Endothelial cell of umbilical vein (primary cell): ENCODE results near the gene CR2. TPM values are rescaled to one million over a fixed set of nuclear protein-coding genes. Genes with fewer than 3 reads are reported as not detected.

Experiments
- BruUV-seq: library from RNA; stranded (reverse); fragments of 400-500 nt; replicated peaks from 2 replicates; lab custom pipeline; 2021; lab: Mats Ljungman, UMichigan
- CTCF ChIA-PET: fragments of 300-600, 350-600 bp; sonication (Branson Sonifier 250); formaldehyde crosslinking; loops from one replicate; lab custom pipeline; 2021; ENCODE audit warnings: antibody characterized with exemption, inconsistent platforms; lab: Charles Lee
- POLR2A ChIA-PET: fragments of 300-600, 350-600 bp; sonication (Branson Sonifier 250); formaldehyde crosslinking; loops from one replicate; lab custom pipeline; 2021; ENCODE audit warnings: antibody characterized with exemption, inconsistent platforms; lab: Charles Lee
- DNase-seq: peaks from one replicate; pipeline ENCODE4 v3.0.0-alpha.2; 2011; ENCODE audit warnings: low read depth, low spot score
- FAIRE-seq: peaks from 2 replicates; lab custom pipeline; 2011; peaks lifted over from hg19 to GRCh38; lab: Jason Lieb, UNC
- H2AFZ ChIP-seq: 2 replicates; pipeline ENCODE4 v1.6.0; 2012; ENCODE audit warnings: low read depth, low read length, control low read depth, inconsistent platforms
- H3K27ac ChIP-seq: 2 replicates; pipeline ENCODE4 v1.5.1; 2011; ENCODE audit warnings: low read depth, mild to moderate bottlenecking, control low read depth, low read length, moderate library complexity; ENCODE audit not compliant: insufficient read depth
- H3K27me3 ChIP-seq, 2 experiments: 2 replicates each; pipeline versions ENCODE4 v1.6.0 to v1.6.1; 2011; ENCODE audit warnings: low read length in 2 of 2, mixed read lengths in 1 of 2; ENCODE audit not compliant: control insufficient read depth in 2 of 2, insufficient read depth in 2 of 2
- H3K36me3 ChIP-seq, 2 experiments: 2 replicates in 1 of 2; 3 replicates in 1 of 2; pipeline ENCODE4 v1.5.1; 2011; ENCODE audit warnings: low read length in 2 of 2, mild to moderate bottlenecking in 1 of 2, moderate library complexity in 1 of 2; ENCODE audit not compliant: control insufficient read depth in 2 of 2, insufficient read depth in 2 of 2; ENCODE audit errors: extremely low read depth in 1 of 2
- H3K4me1 ChIP-seq: 3 replicates; pipeline ENCODE4 v1.5.1; 2011; ENCODE audit warnings: mild to moderate bottlenecking, low read length; ENCODE audit not compliant: control insufficient read depth, insufficient read depth; ENCODE audit errors: extremely low read depth
- H3K4me2 ChIP-seq: 2 replicates; pipeline ENCODE4 v1.6.1; 2011; ENCODE audit warnings: low read length, control low read depth, mixed read lengths; ENCODE audit not compliant: insufficient read depth
- H3K4me3 ChIP-seq, 3 experiments: fragments of 200-600 bp in 1 of 3; sonication (generic), shearing (Covaris generic) in 1 of 3; replicated peaks in 1 of 3; 2 replicates each; pipeline ENCODE4 v1.5.1; 2011 to 2016; ENCODE audit warnings: control low read depth in 3 of 3, low read length in 3 of 3, mild to moderate bottlenecking in 2 of 3, inconsistent platforms in 1 of 3, low read depth in 1 of 3, moderate library complexity in 1 of 3; ENCODE audit not compliant: insufficient read depth in 1 of 3
- H3K79me2 ChIP-seq: 2 replicates; pipeline ENCODE4 v1.6.0; 2012; ENCODE audit warnings: low read length, inconsistent platforms; ENCODE audit not compliant: control insufficient read depth, insufficient read depth
- H3K9ac ChIP-seq: replicated peaks from 2 replicates; pipeline ENCODE3; 2011; ENCODE audit warnings: low read length, control low read depth; ENCODE audit not compliant: insufficient read depth; ENCODE audit errors: extremely low read depth
- H3K9me1 ChIP-seq: replicated peaks from 3 replicates; pipeline ENCODE4 v1.6.0; 2011; ENCODE audit warnings: mild to moderate bottlenecking, low read length; ENCODE audit not compliant: control insufficient read depth, insufficient read depth; ENCODE audit errors: extremely low read depth
- H3K9me3 ChIP-seq: replicated peaks from 2 replicates; pipeline ENCODE4 v1.5.1; 2012; ENCODE audit warnings: low read length, inconsistent platforms; ENCODE audit not compliant: control insufficient read depth, insufficient read depth
- H4K20me1 ChIP-seq: replicated peaks from 2 replicates; pipeline ENCODE3; 2011; ENCODE audit warnings: mild to moderate bottlenecking, low read length; ENCODE audit not compliant: control insufficient read depth, insufficient read depth; ENCODE audit errors: extremely low read depth
- EZH2 ChIP-seq: IDR thresholded peaks from 2 replicates; pipeline ENCODE4 v1.6.1; 2012; ENCODE audit warnings: borderline replicate concordance, low read depth, mild to moderate bottlenecking, moderate library complexity, low read length, inconsistent platforms; ENCODE audit not compliant: severe bottlenecking
- FOS ChIP-seq: IDR thresholded peaks from 2 replicates; pipeline ENCODE4 v1.6.1; 2011; ENCODE audit warnings: mild to moderate bottlenecking, low read length, moderate library complexity, borderline replicate concordance; ENCODE audit not compliant: insufficient read depth
- GATA2 ChIP-seq: IDR thresholded peaks from 2 replicates; pipeline ENCODE4 v1.7.0; 2011; ENCODE audit warnings: low read depth, mild to moderate bottlenecking, moderate library complexity, mixed read lengths, low read length; ENCODE audit not compliant: insufficient read length, insufficient read depth
- JUN ChIP-seq: IDR thresholded peaks from 2 replicates; pipeline ENCODE4 v1.6.1; 2011; ENCODE audit warnings: borderline replicate concordance, low read depth; ENCODE audit not compliant: insufficient read length, insufficient read depth
- MYC ChIP-seq: IDR thresholded peaks from one replicate; pipeline ENCODE4 v1.6.1; 2011; ENCODE audit warnings: mild to moderate bottlenecking, low read depth, low read length
- POLR2A ChIP-seq: IDR thresholded peaks from 2 replicates; pipeline ENCODE4 v1.6.1; 2012; ENCODE audit warnings: low read depth, mild to moderate bottlenecking, control low read depth, low read length
- POLR2AphosphoS5 ChIP-seq: IDR thresholded peaks from 2 replicates; pipeline ENCODE4 v1.6.1; 2012; ENCODE audit warnings: low read depth, mild to moderate bottlenecking, control low read depth, low read length, moderate library complexity; ENCODE audit not compliant: insufficient read depth
- dilution Hi-C: fragments of 300-500 bp; cut with MboI; formaldehyde crosslinking; loops from one replicate; pipeline ENCODE4 v1.15.0; 2019; ENCODE audit warnings: low sequenced_read_pairs; ENCODE audit not compliant: extremely low pct_ligation_motif_present
- intact Hi-C: fragments of 100-400 bp; cut with micrococcal nuclease; formaldehyde crosslinking; loops from one replicate; pipeline ENCODE4 v1.10.0; 2022
- polyA plus RNA-seq, 4 experiments: library from polyadenylated mRNA; depleted of rRNA in 3 of 4; stranded (reverse) in 3 of 4; unstranded in 1 of 4; fragments of >200 nt; gene quantifications; 2 replicates each; pipeline versions ENCODE4 v1.2.1 to v1.2.3, GENCODE V29; 2011 to 2012; ENCODE audit warnings: missing spikeins in 1 of 4
- total RNA-seq: library from RNA; stranded (reverse); gene quantifications from 2 replicates; pipeline ENCODE4 v1.2.3, GENCODE V29; 2021
- TF ChIP-seq, protein P1 (sequence below), 2 donors: IDR thresholded peaks; 1 replicate in 1 of 2; 2 replicates in 1 of 2; pipeline ENCODE4 v1.5.1; 2011; ENCODE audit warnings: low read length in 2 of 2, mild to moderate bottlenecking in 2 of 2, moderate library complexity in 2 of 2, control low read depth in 1 of 2, inconsistent platforms in 1 of 2, low read depth in 1 of 2; ENCODE audit not compliant: insufficient read depth in 1 of 2; ENCODE audit errors: extremely low read depth in 1 of 2
- TF ChIP-seq, protein P2 (sequence below): IDR thresholded peaks from 2 replicates; pipeline ENCODE4 v1.6.1; 2011; ENCODE audit not compliant: insufficient read depth, insufficient read length

Gene CR2
- total and polyA plus RNA-seq, 2 donors (not counting 3 experiments of a cell fraction or from before 2014, with no cell fraction given), result not detected

DNA sequence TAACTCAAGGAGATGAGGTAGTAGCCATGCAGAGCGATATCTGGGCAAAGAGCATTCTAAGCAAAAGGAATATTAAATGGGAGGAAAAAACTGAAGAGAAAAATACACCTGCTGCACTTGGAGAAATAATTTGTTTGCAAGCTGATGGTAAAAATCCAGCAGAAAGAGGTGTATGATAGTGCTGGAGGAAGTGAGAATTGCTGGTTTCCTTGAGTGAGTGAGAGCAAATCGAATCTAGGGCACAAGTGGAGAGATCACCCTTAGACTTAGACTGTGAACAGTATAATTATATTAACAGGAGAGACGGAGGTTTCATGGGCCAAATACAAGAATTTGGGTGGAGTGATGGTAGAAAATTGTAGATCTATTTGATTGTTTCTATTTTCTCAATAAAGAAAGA, 39.1 kb downstream of the CR2 start:
- Histone ChIP-seq H3K36me3 (no peaks in the 10 kb centered on the region), H3K9me3 (no peaks in the 10 kb centered on the region), H2AFZ (no peak overlapping the region), H3K9me1 (no peaks in the 10 kb centered on the region), H3K27me3 (peaks cover 38 to 45% of the 10 kb centered on the region in 2 experiments), H3K4me2 (no peak overlapping the region), H3K27ac (no peak overlapping the region), H3K4me3 (no peak overlapping the region), H3K9ac (no peak overlapping the region), H4K20me1 (no peaks in the 10 kb centered on the region), H3K79me2 (no peaks in the 10 kb centered on the region), H3K4me1 (peaks cover 4% of the 10 kb centered on the region)
- dilution Hi-C loops (no loop called here), intact Hi-C loops (no loop called here)
- no peak for DNase-seq
- BruUV-seq, result no TSS peak
- CTCF ChIA-PET, result no interaction called here
- TF ChIP-seq POLR2AphosphoS5 (no peak), MYC (no peak), POLR2A (no peak), JUN (no peak), FOS (no peak), GATA2 (no peak), EZH2 (no peak)
- TF ChIP-seq, protein P1, sequence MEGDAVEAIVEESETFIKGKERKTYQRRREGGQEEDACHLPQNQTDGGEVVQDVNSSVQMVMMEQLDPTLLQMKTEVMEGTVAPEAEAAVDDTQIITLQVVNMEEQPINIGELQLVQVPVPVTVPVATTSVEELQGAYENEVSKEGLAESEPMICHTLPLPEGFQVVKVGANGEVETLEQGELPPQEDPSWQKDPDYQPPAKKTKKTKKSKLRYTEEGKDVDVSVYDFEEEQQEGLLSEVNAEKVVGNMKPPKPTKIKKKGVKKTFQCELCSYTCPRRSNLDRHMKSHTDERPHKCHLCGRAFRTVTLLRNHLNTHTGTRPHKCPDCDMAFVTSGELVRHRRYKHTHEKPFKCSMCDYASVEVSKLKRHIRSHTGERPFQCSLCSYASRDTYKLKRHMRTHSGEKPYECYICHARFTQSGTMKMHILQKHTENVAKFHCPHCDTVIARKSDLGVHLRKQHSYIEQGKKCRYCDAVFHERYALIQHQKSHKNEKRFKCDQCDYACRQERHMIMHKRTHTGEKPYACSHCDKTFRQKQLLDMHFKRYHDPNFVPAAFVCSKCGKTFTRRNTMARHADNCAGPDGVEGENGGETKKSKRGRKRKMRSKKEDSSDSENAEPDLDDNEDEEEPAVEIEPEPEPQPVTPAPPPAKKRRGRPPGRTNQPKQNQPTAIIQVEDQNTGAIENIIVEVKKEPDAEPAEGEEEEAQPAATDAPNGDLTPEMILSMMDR (IDR thresholded peaks at IDR 0.05; ENCODE audit: extremely low read depth in 1 of 2, insufficient read depth in 1 of 2, low read depth in 1 of 2, low read length in 2 of 2), result no peak
- TF ChIP-seq, protein P2, sequence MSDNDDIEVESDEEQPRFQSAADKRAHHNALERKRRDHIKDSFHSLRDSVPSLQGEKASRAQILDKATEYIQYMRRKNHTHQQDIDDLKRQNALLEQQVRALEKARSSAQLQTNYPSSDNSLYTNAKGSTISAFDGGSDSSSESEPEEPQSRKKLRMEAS, result no peak
- POLR2A ChIA-PET, result no interaction called here
- FAIRE-seq, result no peak
